Liver (tissue), 9 donors: Measurements from ENCODE around the gene CREB3L1. TPM values are rescaled to one million over a fixed set of nuclear protein-coding genes. Genes with fewer than 3 reads are reported as not detected.

Experiments
- DNase-seq: peaks from one replicate; pipeline ENCODE4 v3.0.0-alpha.2; 2017; ENCODE audit warnings: low spot score
- H3K27ac ChIP-seq, 2 donors: one replicate each; pipeline ENCODE4 v1.7.0; 2013; ENCODE audit warnings: inconsistent platforms in 2 of 2, low read length in 2 of 2, control low read depth in 1 of 2, low read depth in 1 of 2, mild to moderate bottlenecking in 1 of 2
- H3K27me3 ChIP-seq, 4 donors: one replicate each; pipeline versions ENCODE4 v1.6.1 to v1.7.0; 2013; ENCODE audit warnings: low read length in 3 of 4, inconsistent platforms in 1 of 4, mild to moderate bottlenecking in 1 of 4, moderate library complexity in 1 of 4; ENCODE audit not compliant: control insufficient read depth in 4 of 4, insufficient read depth in 4 of 4
- H3K36me3 ChIP-seq, 4 donors: one replicate each; pipeline versions ENCODE4 v1.6.1 to v1.7.0; 2013; ENCODE audit warnings: low read length in 3 of 4, mild to moderate bottlenecking in 3 of 4, low read depth in 1 of 4, moderate library complexity in 1 of 4; ENCODE audit not compliant: control insufficient read depth in 4 of 4, insufficient read depth in 3 of 4
- H3K4me1 ChIP-seq, 4 donors: one replicate each; pipeline versions ENCODE4 v1.6.1 to v1.7.0; 2013; ENCODE audit warnings: low read length in 3 of 4, mild to moderate bottlenecking in 3 of 4, moderate library complexity in 1 of 4; ENCODE audit not compliant: control insufficient read depth in 4 of 4, insufficient read depth in 4 of 4
- H3K4me3 ChIP-seq, 3 donors: one replicate each; pipeline versions ENCODE4 v1.6.1 to v1.7.0; 2013; ENCODE audit warnings: low read length in 3 of 3, control low read depth in 1 of 3, low read depth in 1 of 3, mild to moderate bottlenecking in 1 of 3
- H3K9ac ChIP-seq, 2 donors: one replicate each; pipeline ENCODE4 v1.7.0; 2013; ENCODE audit warnings: low read length in 2 of 2, mild to moderate bottlenecking in 2 of 2, moderate library complexity in 2 of 2, control low read depth in 1 of 2, low read depth in 1 of 2
- H3K9me3 ChIP-seq, 4 donors: one replicate each; pipeline versions ENCODE4 v1.6.1 to v1.7.0; 2013; ENCODE audit warnings: low read length in 3 of 4; ENCODE audit not compliant: control insufficient read depth in 4 of 4
- ATF3 ChIP-seq: IDR thresholded peaks from 2 replicates; pipeline ENCODE4 v1.6.1; 2016; ENCODE audit warnings: antibody characterized with exemption
- CTCF ChIP-seq: fragments of 150-350 bp; IDR thresholded peaks from 2 replicates; pipeline ENCODE4 v1.5.1; 2017; ENCODE audit warnings: improper control_type of control experiment, low read depth, low read length; ENCODE audit not compliant: missing input control
- EGR1 ChIP-seq, 2 donors: IDR thresholded peaks; 2 replicates each; pipeline ENCODE4 v1.6.1; 2016 to 2018; ENCODE audit warnings: antibody characterized with exemption in 2 of 2, low read depth in 2 of 2
- FOXA1 ChIP-seq: IDR thresholded peaks from 2 replicates; pipeline ENCODE4 v1.6.1; 2016; ENCODE audit warnings: antibody characterized with exemption
- FOXA2 ChIP-seq: IDR thresholded peaks from 2 replicates; pipeline ENCODE4 v1.6.1; 2016; ENCODE audit warnings: antibody characterized with exemption
- GABPA ChIP-seq, 2 donors: IDR thresholded peaks in 1 of 2; conservative IDR thresholded peaks in 1 of 2; 2 replicates each; pipeline ENCODE4 v1.6.1; 2016; ENCODE audit warnings: antibody characterized with exemption in 2 of 2, mild to moderate bottlenecking in 1 of 2, moderate library complexity in 1 of 2
- JUND ChIP-seq, 2 donors: IDR thresholded peaks; 2 replicates each; pipeline ENCODE4 v1.6.1; 2016; ENCODE audit warnings: antibody characterized with exemption in 2 of 2
- MAX ChIP-seq: IDR thresholded peaks from 2 replicates; pipeline ENCODE4 v1.6.1; 2016; ENCODE audit warnings: antibody characterized with exemption
- NR2F2 ChIP-seq: IDR thresholded peaks from 2 replicates; pipeline ENCODE4 v1.6.1; 2016; ENCODE audit warnings: antibody characterized with exemption
- RAD21 ChIP-seq, 2 donors: IDR thresholded peaks; 2 replicates each; pipeline ENCODE4 v1.6.1; 2016; ENCODE audit warnings: antibody characterized with exemption in 2 of 2, mild to moderate bottlenecking in 2 of 2
- SP1 ChIP-seq: IDR thresholded peaks from 2 replicates; pipeline ENCODE4 v1.6.1; 2018; ENCODE audit warnings: antibody characterized with exemption, mild to moderate bottlenecking
- TAF1 ChIP-seq: conservative IDR thresholded peaks from 2 replicates; pipeline ENCODE4 v1.6.1; 2016; ENCODE audit warnings: antibody characterized with exemption, mild to moderate bottlenecking
- YY1 ChIP-seq: IDR thresholded peaks from 2 replicates; pipeline ENCODE4 v1.6.1; 2016; ENCODE audit warnings: antibody characterized with exemption, mild to moderate bottlenecking
- WGBS: extraction: QIAGEN DNeasy Blood & Tissue Kit; methylation state at CpG from one replicate; pipeline ENCODE4 v1.1.7; 2013; 5-methylcytosine and 5-hydroxymethylcytosine counted together
- polyA plus RNA-seq, 2 donors: library from polyadenylated mRNA; stranded (reverse) in 1 of 2; unstranded in 1 of 2; fragments of 200-250 nt in 1 of 2; fragments of >200 nt in 1 of 2; fragmentation: Nextera tagmentation in 1 of 2; extraction: Ambion mirVana in 1 of 2; gene quantifications; one replicate each; pipeline versions ENCODE4 v1.2.1 to v1.2.3, GENCODE V29; 2013 to 2015
- total RNA-seq, 2 donors: library from RNA; depleted of rRNA; stranded (reverse); fragments of >200 nt; gene quantifications; one replicate each; pipeline ENCODE4 v1.2.3, GENCODE V29; 2014
- donor health status: healthy.
- donor health status: healthy.
- donor health status: healthy.
- donor health status: healthy.
- donor health status: healthy.

The CREB3L1 gene
- total and polyA plus RNA-seq, 4 donors, result 0.14 to 1.3 (median 0.33) TPM

GRCh38 chr11:46352063-46352841 lies 74.8 kb downstream of the CREB3L1 start:
- H3K36me3 ChIP-seq, result peaks cover 0 to 7% (median 0%) of the 10 kb centered on the region in 4 donors
- peaks cover 0 to 42% (median 28%) of the 10 kb centered on the region in 4 donors for H3K4me1 ChIP-seq
- no peaks in the 10 kb centered on the region for H3K9me3 ChIP-seq
- no peak for TF ChIP-seq FOXA2
- TF ChIP-seq GABPA (IDR thresholded peaks at IDR 0.05 in 1 of 2, conservative IDR thresholded peaks at IDR 0.05 in 1 of 2), result no peak
- no peak for TF ChIP-seq EGR1 (IDR thresholded peaks at IDR 0.05; ENCODE audit: low read depth in 2 of 2)
- TF ChIP-seq RAD21 (IDR thresholded peaks at IDR 0.05), result peak; percentile 39 to 70
- peak; percentile 57 for TF ChIP-seq CTCF
- H3K27ac ChIP-seq, result no peak overlapping the region
- WGBS, result 75% methylated on average over 33 of the region's 33 CpGs
- no peaks in the 10 kb centered on the region for H3K27me3 ChIP-seq
- no peak for DNase-seq
- no peak overlapping the region for H3K9ac ChIP-seq
- H3K4me3 ChIP-seq, result no peak overlapping the region

- peaks cover 0 to 7% (median 0%) of the 10 kb centered on the region in 4 donors for H3K36me3 ChIP-seq
- peaks cover 0 to 31% (median 20%) of the 10 kb centered on the region in 4 donors for H3K4me1 ChIP-seq
- no peaks in the 10 kb centered on the region for H3K9me3 ChIP-seq
- no peak for DNase-seq
- H3K9ac ChIP-seq, result no peak overlapping the region
- no peak overlapping the region for H3K4me3 ChIP-seq
- H3K27ac ChIP-seq, result no peak overlapping the region
- H3K27me3 ChIP-seq, result no peaks in the 10 kb centered on the region
- 77% methylated on average over 9 of the region's 9 CpGs for whole genome bisulfite sequencing
- TF ChIP-seq FOXA2 (no peak), FOXA1 (no peak), EGR1 (IDR thresholded peaks at IDR 0.05; ENCODE audit: low read depth in 2 of 2) (no peak), CTCF (no peak), YY1 (no peak), MAX (no peak), TAF1 (no peak), SP1 (no peak), NR2F2 (no peak), JUND (IDR thresholded peaks at IDR 0.05) (no peak), ATF3 (no peak)
Measured at GRCh38 chr11:46353698-46354097, 76.2 kb downstream of the CREB3L1 start.
